HEK293 (cell line): ENCODE measurements around the gene LMO1.

ENCODE experiments used
- CTCF ChIA-PET: fragments of 350-600 bp; formaldehyde crosslinking; extraction: SDS; loops from one replicate; lab custom pipeline; 2021; ENCODE audit warnings: antibody characterized with exemption; lab: Yijun Ruan, JAX
- POLR2A ChIA-PET: fragments of 300-600 bp; formaldehyde crosslinking; extraction: SDS; loops from one replicate; lab custom pipeline; 2020; ENCODE audit warnings: antibody characterized with exemption, inconsistent platforms; lab: Yijun Ruan, JAX
- H3K27ac ChIP-seq: fragments of 200-500 bp; sonication (Bioruptor generic); 2 replicates; pipeline ENCODE4 v1.5.1; 2014; ENCODE audit warnings: low read depth, low read length, control low read depth, inconsistent platforms; ENCODE audit errors: extremely low read depth
- H3K36me3 ChIP-seq, 2 experiments: fragments of 200-500 bp in 1 of 2; sonication (Bioruptor generic) in 1 of 2; 1 replicate in 1 of 2; 2 replicates in 1 of 2; pipeline ENCODE4 v1.5.1; 2014 to 2017; ENCODE audit warnings: inconsistent platforms in 2 of 2, low read length in 2 of 2; ENCODE audit not compliant: control insufficient read depth in 2 of 2, insufficient read depth in 1 of 2
- H3K4me1 ChIP-seq: fragments of 200-500 bp; sonication (Bioruptor generic); 2 replicates; pipeline ENCODE4 v1.5.1; 2014; ENCODE audit warnings: mild to moderate bottlenecking, low read length, inconsistent platforms; ENCODE audit not compliant: control insufficient read depth, insufficient read depth
- H3K4me3 ChIP-seq: 2 replicates; pipeline ENCODE4 v1.5.1; 2011; ENCODE audit warnings: low read depth, mild to moderate bottlenecking, control low read depth, low read length, moderate library complexity
- H3K9me3 ChIP-seq: fragments of 200-500 bp; sonication (Bioruptor generic); 2 replicates; pipeline ENCODE4 v1.5.1; 2014; ENCODE audit warnings: low read depth, low read length, inconsistent platforms; ENCODE audit not compliant: control insufficient read depth, insufficient read depth
- BCL11B ChIP-seq: fragments of 450-650 bp; formaldehyde crosslinking; IDR thresholded peaks from 2 replicates; pipeline ENCODE4 v1.5.1; 2016; ENCODE audit warnings: low read depth, missing biosample characterization, missing genetic modification characterization
- KLF1 ChIP-seq: fragments of 450-650 bp; formaldehyde crosslinking; IDR thresholded peaks from 2 replicates; pipeline ENCODE4 v1.5.1; 2016; ENCODE audit warnings: missing biosample characterization, missing genetic modification characterization
- KLF8 ChIP-seq: fragments of 450-650 bp; formaldehyde crosslinking; IDR thresholded peaks from 2 replicates; pipeline ENCODE4 v1.5.1; 2016; ENCODE audit warnings: missing biosample characterization, missing genetic modification characterization
- RBAK ChIP-seq: fragments of 450-650 bp; formaldehyde crosslinking; IDR thresholded peaks from 2 replicates; pipeline ENCODE4 v1.5.1; 2016; ENCODE audit warnings: missing biosample characterization, missing genetic modification characterization
- SP3 ChIP-seq: fragments of 450-650 bp; formaldehyde crosslinking; IDR thresholded peaks from 2 replicates; pipeline ENCODE4 v1.5.1; 2016; ENCODE audit warnings: missing biosample characterization, missing genetic modification characterization
- TRIM28 ChIP-seq: IDR thresholded peaks from 2 replicates; pipeline ENCODE4 v1.6.1; 2011; ENCODE audit warnings: low read length, control low read depth, borderline replicate concordance
- ZFHX2 ChIP-seq: fragments of 450-650 bp; formaldehyde crosslinking; conservative IDR thresholded peaks from 2 replicates; pipeline ENCODE4 v1.5.1; 2016; ENCODE audit warnings: missing biosample characterization, missing genetic modification characterization
- ZNF155 ChIP-seq: fragments of 450-650 bp; formaldehyde crosslinking; IDR thresholded peaks from 2 replicates; pipeline ENCODE4 v1.5.1; 2016; ENCODE audit warnings: missing biosample characterization, missing genetic modification characterization
- ZNF184 ChIP-seq: fragments of 450-650 bp; IDR thresholded peaks from 2 replicates; pipeline ENCODE4 v1.5.1; 2018; ENCODE audit warnings: missing biosample characterization, mild to moderate bottlenecking, missing genetic modification characterization
- ZNF2 ChIP-seq: fragments of 450-650 bp; formaldehyde crosslinking; IDR thresholded peaks from 2 replicates; pipeline ENCODE4 v1.5.1; 2016; ENCODE audit warnings: missing biosample characterization, missing genetic modification characterization
- ZNF211 ChIP-seq: fragments of 450-650 bp; formaldehyde crosslinking; IDR thresholded peaks from 2 replicates; pipeline ENCODE4 v1.5.1; 2016; ENCODE audit warnings: low read depth, missing biosample characterization, missing genetic modification characterization
- ZNF223 ChIP-seq: fragments of 450-650 bp; formaldehyde crosslinking; IDR thresholded peaks from 2 replicates; pipeline ENCODE4 v1.5.1; 2016; ENCODE audit warnings: missing biosample characterization, missing genetic modification characterization
- ZNF248 ChIP-seq: fragments of 450-650 bp; formaldehyde crosslinking; IDR thresholded peaks from 2 replicates; pipeline ENCODE4 v1.5.1; 2017; ENCODE audit warnings: missing biosample characterization, missing genetic modification characterization
- ZNF335 ChIP-seq: fragments of 450-650 bp; formaldehyde crosslinking; conservative IDR thresholded peaks from 2 replicates; pipeline ENCODE4 v1.5.1; 2016; ENCODE audit warnings: missing biosample characterization, missing genetic modification characterization
- ZNF341 ChIP-seq: fragments of 450-650 bp; formaldehyde crosslinking; IDR thresholded peaks from 2 replicates; pipeline ENCODE4; 2016; ENCODE audit warnings: low read depth, missing biosample characterization, missing genetic modification characterization
- ZNF473 ChIP-seq: fragments of 450-650 bp; formaldehyde crosslinking; IDR thresholded peaks from 2 replicates; pipeline ENCODE4 v1.5.1; 2017; ENCODE audit warnings: missing biosample characterization, missing genetic modification characterization
- ZNF48 ChIP-seq: fragments of 450-650 bp; formaldehyde crosslinking; IDR thresholded peaks from 2 replicates; pipeline ENCODE4 v1.5.1; 2016; ENCODE audit warnings: missing biosample characterization, missing genetic modification characterization
- ZNF521 ChIP-seq: fragments of 450-650 bp; formaldehyde crosslinking; IDR thresholded peaks from 2 replicates; pipeline ENCODE4 v1.5.1; 2017; ENCODE audit warnings: missing biosample characterization, mild to moderate bottlenecking, missing genetic modification characterization
- ZNF585B ChIP-seq: fragments of 450-650 bp; formaldehyde crosslinking; IDR thresholded peaks from 2 replicates; pipeline ENCODE4 v1.5.1; 2016; ENCODE audit warnings: missing biosample characterization, missing genetic modification characterization
- ZNF660 ChIP-seq: fragments of 450-650 bp; IDR thresholded peaks from 2 replicates; pipeline ENCODE4 v1.5.1; 2018; ENCODE audit warnings: missing biosample characterization, mild to moderate bottlenecking, missing genetic modification characterization
- ZNF747 ChIP-seq: fragments of 450-650 bp; formaldehyde crosslinking; IDR thresholded peaks from 2 replicates; pipeline ENCODE4 v1.5.1; 2016; ENCODE audit warnings: missing biosample characterization, missing genetic modification characterization
- ZNF791 ChIP-seq: fragments of 450-650 bp; formaldehyde crosslinking; IDR thresholded peaks from 2 replicates; pipeline ENCODE4 v1.5.1; 2016; ENCODE audit warnings: missing biosample characterization, missing genetic modification characterization
- ZSCAN23 ChIP-seq: fragments of 450-650 bp; formaldehyde crosslinking; IDR thresholded peaks from 2 replicates; pipeline ENCODE4 v1.5.1; 2016; ENCODE audit warnings: missing biosample characterization, missing genetic modification characterization
- TF ChIP-seq, protein P1 (sequence below): fragments of 450-650 bp; formaldehyde crosslinking; IDR thresholded peaks from 2 replicates; pipeline ENCODE4 v1.5.1; 2016; ENCODE audit warnings: missing biosample characterization, missing genetic modification characterization, borderline replicate concordance
- TF ChIP-seq, protein P2 (sequence below): fragments of 450-650 bp; formaldehyde crosslinking; IDR thresholded peaks from 2 replicates; pipeline ENCODE4 v1.5.1; 2016; ENCODE audit warnings: missing biosample characterization, missing genetic modification characterization
- TF ChIP-seq, protein P3 (sequence below): fragments of 450-650 bp; formaldehyde crosslinking; IDR thresholded peaks from 2 replicates; pipeline ENCODE4 v1.5.1; 2016; ENCODE audit warnings: missing biosample characterization, missing genetic modification characterization

The LMO1 gene

DNA sequence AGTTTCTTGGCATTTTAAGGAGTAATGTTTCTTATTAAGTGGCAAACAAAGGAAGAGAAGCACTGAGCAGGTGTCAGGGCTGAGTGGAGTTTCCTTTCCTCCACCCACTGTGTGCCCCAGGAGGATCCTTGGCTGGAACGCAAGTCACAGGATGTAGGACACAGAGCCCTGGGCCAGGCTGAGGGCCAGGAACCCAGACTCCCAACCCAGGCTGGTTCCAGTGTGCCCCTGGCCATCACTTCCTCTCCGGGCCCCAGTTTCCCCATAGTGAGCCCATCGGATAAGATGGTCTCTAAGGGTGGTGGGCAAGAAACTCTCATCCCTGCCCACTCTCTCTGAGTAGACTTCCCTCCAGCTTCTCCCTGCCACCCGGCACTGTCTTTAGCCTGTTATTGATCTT, 45.3 kb downstream of the LMO1 start:
- no peaks in the 10 kb centered on the region for H3K4me1 ChIP-seq
- H3K4me3 ChIP-seq = no peak overlapping the region
- H3K9me3 ChIP-seq = no peaks in the 10 kb centered on the region
- no peak overlapping the region for H3K27ac ChIP-seq
- ChIA-PET POLR2A (interaction anchor here (0.6 kb wide), 1 partner anchor 1317 kb away, joined by 3 read pairs; no protein-coding TSS in a partner anchor), CTCF (interaction anchor here (0.8 to 6.6 kb wide), 3 partner anchors 12 to 348 kb away, joined by 4 to 54 read pairs (median 7); no protein-coding TSS in a partner anchor)
- TF ChIP-seq ZNF341 (tag by site-specific recombination) (no peak), ZNF2 (tag by site-specific recombination) (no peak)
- H3K36me3 ChIP-seq = no peaks in the 10 kb centered on the region

DNA sequence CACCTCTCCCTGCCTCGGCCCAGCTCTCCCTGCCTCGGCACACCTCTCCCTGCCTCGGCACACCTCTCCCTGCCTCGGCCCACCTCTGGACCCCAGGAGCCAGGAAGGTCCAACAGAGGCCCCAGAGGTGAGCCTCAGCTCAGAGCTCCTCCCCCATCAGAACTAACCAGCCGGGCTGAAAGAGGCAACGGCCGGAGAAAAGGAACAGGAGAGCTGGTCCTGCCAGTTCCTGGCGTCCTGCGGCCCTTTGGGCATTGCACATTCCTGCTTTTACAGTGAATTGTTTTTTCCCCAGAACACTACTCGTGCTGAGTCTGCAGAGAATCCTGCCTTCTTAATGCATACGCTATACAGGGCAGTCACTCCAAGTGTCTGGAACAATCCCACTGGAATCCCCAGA, 45.8 kb downstream of the LMO1 start:
- H3K4me1 ChIP-seq = no peaks in the 10 kb centered on the region
- H3K9me3 ChIP-seq = no peaks in the 10 kb centered on the region
- no peaks in the 10 kb centered on the region for H3K36me3 ChIP-seq
- POLR2A ChIA-PET = interaction anchor here (0.6 kb wide), 1 partner anchor 1318 kb away, joined by 3 read pairs; no protein-coding TSS in a partner anchor
- CTCF ChIA-PET = interaction anchor here (2.0 to 6.6 kb wide), 2 partner anchors 13 to 348 kb away, joined by 7 to 54 read pairs; no protein-coding TSS in a partner anchor
- no peak overlapping the region for H3K27ac ChIP-seq
- no peak overlapping the region for H3K4me3 ChIP-seq
- TF ChIP-seq ZNF223 (tag by site-specific recombination) = no peak
- no peak for TF ChIP-seq ZSCAN23 (tag by site-specific recombination)
- no peak for TF ChIP-seq KLF1 (tag by site-specific recombination)
- TF ChIP-seq ZNF747 (tag by site-specific recombination) = no peak
- TF ChIP-seq ZNF155 (tag by site-specific recombination) = no peak
- no peak for TF ChIP-seq KLF8
- no peak for TF ChIP-seq ZNF791 (tag by site-specific recombination)
- TF ChIP-seq, protein P1, sequence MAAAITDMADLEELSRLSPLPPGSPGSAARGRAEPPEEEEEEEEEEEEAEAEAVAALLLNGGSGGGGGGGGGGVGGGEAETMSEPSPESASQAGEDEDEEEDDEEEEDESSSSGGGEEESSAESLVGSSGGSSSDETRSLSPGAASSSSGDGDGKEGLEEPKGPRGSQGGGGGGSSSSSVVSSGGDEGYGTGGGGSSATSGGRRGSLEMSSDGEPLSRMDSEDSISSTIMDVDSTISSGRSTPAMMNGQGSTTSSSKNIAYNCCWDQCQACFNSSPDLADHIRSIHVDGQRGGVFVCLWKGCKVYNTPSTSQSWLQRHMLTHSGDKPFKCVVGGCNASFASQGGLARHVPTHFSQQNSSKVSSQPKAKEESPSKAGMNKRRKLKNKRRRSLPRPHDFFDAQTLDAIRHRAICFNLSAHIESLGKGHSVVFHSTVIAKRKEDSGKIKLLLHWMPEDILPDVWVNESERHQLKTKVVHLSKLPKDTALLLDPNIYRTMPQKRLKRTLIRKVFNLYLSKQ (tag by site-specific recombination) = no peak
- no peak for TF ChIP-seq BCL11B
- no peak for TF ChIP-seq ZFHX2 (tag by site-specific recombination)
- TF ChIP-seq RBAK (tag by site-specific recombination) = no peak

DNA sequence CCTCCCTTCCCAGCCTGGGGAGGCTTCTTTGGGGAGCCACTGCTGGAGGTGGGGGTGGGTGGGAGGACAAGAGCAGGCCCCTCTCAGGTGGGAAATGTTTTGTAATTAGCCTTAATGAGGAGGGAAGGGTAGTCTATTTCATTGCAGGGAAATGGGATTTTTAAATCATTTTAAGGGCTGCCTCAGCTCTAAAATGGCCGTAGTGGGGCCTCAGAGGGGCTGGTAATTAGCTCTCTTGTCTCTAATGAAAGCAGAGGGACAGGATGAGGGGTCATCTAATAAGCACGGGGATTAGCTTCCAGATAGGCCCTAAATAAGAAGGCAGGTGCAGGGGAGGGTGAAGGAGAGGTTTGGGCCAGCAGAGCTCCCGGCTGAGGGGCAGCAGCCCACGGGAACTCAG, 46.5 kb downstream of the LMO1 start:
- no peak overlapping the region for H3K27ac ChIP-seq
- POLR2A ChIA-PET = no interaction called here
- H3K9me3 ChIP-seq = no peaks in the 10 kb centered on the region
- no peak overlapping the region for H3K4me3 ChIP-seq
- H3K4me1 ChIP-seq = no peaks in the 10 kb centered on the region
- TF ChIP-seq, protein P2, sequence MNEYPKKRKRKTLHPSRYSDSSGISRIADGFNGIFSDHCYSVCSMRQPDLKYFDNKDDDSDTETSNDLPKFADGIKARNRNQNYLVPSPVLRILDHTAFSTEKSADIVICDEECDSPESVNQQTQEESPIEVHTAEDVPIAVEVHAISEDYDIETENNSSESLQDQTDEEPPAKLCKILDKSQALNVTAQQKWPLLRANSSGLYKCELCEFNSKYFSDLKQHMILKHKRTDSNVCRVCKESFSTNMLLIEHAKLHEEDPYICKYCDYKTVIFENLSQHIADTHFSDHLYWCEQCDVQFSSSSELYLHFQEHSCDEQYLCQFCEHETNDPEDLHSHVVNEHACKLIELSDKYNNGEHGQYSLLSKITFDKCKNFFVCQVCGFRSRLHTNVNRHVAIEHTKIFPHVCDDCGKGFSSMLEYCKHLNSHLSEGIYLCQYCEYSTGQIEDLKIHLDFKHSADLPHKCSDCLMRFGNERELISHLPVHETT = no peak
- TF ChIP-seq ZNF184 = no peak
- no peak for TF ChIP-seq ZNF48
- no peak for TF ChIP-seq ZNF521 (tag by site-specific recombination)
- TF ChIP-seq, protein P3, sequence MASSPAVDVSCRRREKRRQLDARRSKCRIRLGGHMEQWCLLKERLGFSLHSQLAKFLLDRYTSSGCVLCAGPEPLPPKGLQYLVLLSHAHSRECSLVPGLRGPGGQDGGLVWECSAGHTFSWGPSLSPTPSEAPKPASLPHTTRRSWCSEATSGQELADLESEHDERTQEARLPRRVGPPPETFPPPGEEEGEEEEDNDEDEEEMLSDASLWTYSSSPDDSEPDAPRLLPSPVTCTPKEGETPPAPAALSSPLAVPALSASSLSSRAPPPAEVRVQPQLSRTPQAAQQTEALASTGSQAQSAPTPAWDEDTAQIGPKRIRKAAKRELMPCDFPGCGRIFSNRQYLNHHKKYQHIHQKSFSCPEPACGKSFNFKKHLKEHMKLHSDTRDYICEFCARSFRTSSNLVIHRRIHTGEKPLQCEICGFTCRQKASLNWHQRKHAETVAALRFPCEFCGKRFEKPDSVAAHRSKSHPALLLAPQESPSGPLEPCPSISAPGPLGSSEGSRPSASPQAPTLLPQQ (tag by site-specific recombination) = no peak
- no peak for TF ChIP-seq ZNF335 (tag by site-specific recombination)
- no peak for TF ChIP-seq ZNF341 (tag by site-specific recombination)
- no peak for TF ChIP-seq ZNF248 (tag by site-specific recombination)
- TF ChIP-seq SP3 (tag by site-specific recombination) = no peak
- TF ChIP-seq ZNF473 (tag by site-specific recombination) = no peak
- TF ChIP-seq ZNF585B (tag by site-specific recombination) = no peak
- TF ChIP-seq TRIM28 = no peak
- TF ChIP-seq ZNF660 (tag by site-specific recombination) = no peak
- TF ChIP-seq ZNF211 (tag by site-specific recombination) = no peak
- H3K36me3 ChIP-seq = no peaks in the 10 kb centered on the region
- CTCF ChIA-PET = interaction anchor here (0.5 to 1.6 kb wide), 4 partner anchors 19 to 113 kb away, joined by 3 to 5 read pairs (median 4); partner anchors contain the start of gene LMO1
